NCI-H2196 (cell line): Measurements from ENCODE around the gene ACTR2.
"Not testable (repeated sequence)": the region's sequence is repeated elsewhere in the genome, so short reads cannot be mapped to it uniquely, and the experiment has no call there.

Experiments
- DNase-seq: peaks from one replicate; lab custom pipeline; 2025; ENCODE audit not compliant: unreplicated experiment; lab: John Stamatoyannopoulos, UW

ACTR2 gene

DNA sequence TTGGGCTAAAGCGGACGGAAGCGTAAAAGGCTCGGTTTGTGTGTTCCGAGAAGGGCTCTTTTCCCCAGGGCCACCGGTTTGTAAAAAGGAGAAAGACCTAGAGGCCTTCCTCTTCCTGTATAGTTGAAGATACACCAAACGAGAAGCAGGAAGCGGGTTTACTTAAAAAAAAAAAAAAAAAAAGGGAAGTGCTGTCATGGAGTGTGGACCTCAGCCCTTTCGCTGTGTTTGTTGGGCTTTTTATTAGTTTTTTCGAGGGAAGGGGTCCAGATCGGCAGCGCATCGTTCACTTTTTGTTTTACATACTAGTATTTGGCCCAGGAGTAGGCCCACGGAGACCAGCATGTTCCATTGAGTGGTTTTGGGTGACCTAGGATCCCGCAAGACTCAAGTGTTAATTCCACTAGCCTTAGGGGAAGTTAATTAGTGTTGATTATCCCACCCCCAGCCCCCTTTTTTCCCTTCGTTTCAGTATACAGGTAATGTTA is 676 bp downstream of the ACTR2 start:
- DNase-seq = no peak

DNA sequence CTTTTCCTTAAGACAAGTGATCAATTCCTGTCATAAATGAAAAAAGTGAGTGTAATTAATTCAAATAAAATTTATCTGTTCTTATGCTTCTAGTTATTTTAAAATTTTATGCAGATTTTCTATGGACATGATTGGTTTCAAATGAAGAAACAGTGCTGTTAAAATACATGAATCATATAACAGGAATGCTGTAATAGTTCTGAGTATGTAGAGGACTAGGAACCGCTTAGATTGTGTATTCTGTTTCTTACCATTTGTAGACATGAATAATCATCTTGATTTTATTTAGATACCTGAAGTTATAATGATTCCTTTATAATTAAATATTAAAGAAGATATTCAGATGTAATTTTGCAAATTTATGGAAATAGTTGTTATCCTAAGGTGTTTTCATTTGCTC is 3.5 kb downstream of the ACTR2 start:
- no peak for DNase-seq

DNA sequence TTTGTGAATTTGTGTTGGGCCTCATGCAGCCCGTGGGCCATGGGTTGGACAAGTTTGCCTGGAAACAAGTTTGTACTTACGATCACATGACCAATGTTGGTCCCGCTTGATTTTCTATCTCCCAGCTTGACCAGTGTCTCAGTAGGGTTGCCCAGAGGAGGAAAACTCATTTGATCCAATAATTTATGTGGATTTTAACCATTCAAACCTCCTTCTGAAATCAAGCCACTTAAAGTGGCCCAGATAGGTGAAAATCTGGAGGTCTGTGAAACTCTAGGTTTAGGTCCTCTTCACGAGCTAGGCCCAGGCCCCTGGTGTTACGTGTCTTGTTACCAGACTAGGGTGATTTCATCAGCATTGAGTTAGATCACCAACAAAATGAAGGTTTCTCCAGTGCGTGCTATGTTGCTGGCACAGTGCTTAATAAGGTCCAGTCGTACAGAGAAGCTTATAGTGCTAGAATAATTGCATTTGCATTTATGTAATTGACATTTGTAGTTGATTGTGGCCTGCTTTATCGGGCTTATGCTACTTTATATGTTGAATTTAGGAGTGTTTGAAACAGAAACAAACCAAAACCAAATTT is 4.4 kb downstream of the ACTR2 start:
- no peak for DNase-seq

DNA sequence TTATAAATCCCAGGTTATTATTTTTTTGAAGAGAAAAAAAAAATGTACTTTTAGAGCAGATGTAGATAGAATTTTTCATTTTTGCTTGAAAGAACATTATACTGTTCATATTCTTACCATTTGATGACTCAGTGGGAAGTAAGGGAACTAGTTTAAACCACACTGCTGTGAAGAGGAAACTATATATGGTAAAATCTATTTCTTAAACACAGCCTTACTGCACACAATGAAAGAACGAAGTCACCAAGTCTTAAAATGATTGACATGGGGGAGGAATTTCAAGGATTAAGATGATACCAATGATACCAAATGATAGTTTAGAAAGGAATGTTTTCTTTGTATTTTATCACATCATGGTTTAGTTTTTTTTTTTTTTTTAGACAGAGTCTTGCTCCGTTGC is 5.0 kb downstream of the ACTR2 start:
- no peak for DNase-seq

DNA sequence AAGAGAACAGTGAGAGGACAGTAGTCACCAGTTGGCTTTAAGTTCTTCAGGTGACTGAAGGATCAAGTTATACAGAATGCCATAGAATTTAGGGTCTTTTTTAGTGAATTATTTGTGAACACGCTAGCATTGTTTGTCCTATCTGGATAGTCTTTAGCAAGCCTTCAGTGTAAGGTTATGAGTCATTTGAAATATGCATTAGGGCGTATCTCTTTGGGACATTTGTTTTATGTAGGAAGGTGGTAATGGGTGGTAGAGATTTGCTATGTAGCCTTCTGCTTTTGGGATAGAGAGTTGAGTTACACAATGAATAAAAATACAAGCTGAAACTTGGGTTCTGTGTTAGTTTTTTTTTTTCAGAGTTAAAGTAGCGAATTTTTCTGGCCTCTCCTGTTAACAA is 13.0 kb downstream of the ACTR2 start:
- DNase-seq = no peak

DNA sequence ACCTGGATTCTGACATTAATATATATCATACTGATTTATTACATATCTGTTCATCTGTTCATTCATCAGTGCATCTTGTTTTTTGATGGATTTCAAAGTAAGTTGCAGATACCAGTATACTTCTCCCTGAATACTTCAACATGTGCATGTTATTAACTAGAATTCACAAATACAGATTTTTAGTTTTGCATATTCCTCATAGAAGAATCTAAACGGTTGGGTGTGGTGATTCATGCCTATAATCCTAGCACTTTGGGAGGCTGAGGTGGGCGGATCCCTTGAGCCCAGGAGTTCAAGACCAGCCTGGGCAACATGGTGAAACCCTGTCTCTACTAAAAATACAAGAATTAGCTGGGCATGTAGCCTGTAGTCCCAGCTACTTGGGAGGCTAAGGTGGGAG is 16.8 kb downstream of the ACTR2 start:
- not testable (repeated sequence) for DNase-seq

DNA sequence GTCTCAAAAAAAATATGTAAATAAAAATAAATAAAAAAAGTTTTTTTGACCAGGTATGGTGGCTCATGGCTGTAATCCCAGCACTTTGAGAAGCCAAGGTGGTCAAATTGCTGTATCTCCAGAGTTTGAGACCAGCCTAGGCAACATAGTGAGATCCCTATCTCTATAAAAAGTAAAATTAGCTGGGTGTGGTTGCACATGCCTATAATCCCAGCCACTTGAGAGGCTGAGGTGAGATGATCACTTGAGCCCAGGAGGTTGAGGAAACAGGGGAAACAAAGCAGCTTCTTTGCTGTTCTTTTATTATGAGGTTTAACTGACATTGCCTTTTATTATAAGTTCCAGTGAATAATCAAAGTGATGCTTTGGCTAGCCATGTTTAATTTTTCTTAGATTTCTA is 25.0 kb downstream of the ACTR2 start:
- DNase-seq = no peak

DNA sequence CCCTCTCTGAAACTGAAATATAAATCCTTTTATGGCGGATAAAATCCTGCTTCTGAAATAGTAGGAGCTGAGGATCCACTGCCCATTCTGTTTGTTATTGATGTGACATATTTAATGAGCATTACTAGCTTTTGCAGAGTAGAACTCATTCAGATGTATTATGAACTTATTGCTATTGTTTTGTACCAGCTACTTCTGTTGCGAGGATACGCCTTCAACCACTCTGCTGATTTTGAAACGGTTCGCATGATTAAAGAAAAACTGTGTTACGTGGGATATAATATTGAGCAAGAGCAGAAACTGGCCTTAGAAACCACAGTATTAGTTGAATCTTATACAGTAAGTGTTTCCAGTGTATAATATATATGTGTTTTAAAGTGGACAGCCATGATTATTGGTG is 27.7 kb downstream of the ACTR2 start:
- DNase-seq = no peak

DNA sequence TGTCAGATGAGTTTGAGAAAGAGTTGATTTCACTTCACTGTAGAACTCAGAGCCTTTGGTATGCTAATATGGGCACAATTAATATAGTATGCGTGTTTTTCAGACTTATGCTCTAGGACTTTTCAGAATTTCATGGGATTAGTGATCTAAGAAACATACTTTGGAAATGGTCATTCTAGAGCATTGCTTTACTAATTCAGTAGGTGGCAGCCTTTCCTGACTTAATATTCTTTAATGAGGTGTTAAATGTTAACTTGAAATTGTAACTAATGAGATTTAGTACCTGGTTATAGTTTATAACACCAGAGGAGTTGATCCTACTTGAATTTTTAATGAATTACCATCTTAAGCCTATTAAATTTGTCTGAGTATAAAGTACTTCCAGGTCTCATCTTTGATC is 28.4 kb downstream of the ACTR2 start:
- DNase-seq = no peak

DNA sequence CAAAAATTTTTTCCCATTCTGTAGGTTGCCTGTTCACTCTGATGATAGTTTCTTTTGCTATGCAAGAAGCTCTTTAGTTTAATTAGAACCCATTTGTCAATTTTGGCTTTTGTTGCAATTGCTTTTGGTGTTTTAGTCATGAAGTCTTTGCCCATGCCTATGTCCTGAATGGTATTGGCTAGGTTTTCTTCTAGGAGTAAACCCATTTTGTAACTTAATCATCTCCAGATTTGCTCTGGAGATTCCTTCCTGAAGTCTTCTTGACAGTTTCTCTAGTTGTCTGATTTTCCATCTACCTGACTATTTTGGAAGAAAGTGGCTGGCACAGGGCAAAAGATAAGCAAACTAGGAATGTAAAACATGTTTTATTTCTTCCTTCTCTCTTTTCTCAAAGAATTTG is 30.2 kb downstream of the ACTR2 start:
- DNase-seq = not testable (repeated sequence)

DNA sequence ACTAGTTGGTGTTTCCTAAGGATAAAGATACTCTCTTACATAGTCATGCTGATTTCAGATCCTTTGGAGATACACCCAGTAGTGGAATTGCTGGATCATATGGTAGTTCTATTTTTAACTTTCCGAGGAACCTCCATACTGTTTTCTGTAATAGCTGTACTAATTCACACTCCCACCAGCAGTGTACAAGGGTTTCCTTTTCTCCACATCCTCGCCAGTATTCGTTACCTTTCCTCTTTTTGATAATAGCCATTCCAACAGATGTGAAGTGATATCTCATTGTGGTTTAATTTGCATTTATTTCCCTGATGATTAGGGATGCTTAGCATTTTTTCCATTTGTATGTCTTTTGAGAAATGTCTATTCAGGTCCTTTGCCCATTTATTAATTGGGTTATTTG is 34.0 kb downstream of the ACTR2 start:
- DNase-seq = no peak

DNA sequence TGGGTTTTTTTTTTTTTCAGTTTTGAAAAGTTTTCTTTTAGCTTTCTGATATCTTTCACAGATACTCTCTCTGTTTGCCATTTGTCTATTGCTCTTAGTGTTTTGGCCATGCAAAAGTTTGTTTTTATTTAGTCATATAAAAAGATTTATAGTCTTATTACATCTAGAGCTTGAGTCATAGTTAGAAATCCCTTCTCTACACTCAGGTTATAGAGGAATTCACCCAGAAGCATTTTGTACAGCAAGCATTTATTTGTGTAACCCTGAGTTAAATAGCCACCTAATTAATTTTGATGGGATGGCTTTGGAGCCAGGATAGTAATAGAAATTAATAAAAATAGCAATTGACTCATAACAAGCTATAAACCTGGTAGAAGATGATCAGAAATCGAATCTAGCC is 35.6 kb downstream of the ACTR2 start:
- no peak for DNase-seq

DNA sequence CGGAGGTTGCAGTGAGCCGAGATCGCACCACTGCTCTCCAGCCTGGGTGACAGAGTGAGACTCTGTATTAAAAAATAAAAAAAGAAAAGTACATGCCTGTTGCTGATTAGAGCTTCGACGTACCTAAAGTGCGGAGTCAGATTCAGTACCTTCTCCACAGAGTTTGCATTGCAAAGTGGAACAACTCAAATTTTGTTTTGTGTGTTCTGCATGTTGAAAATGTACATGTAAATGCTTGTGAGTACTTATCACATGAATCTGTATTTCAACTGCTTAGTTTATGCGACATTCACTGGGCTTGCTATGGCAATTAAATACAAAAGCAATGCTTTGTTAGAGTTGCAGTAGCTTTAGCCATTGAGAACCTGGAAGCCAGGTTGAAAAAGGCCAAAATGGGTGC is 36.4 kb downstream of the ACTR2 start:
- no peak for DNase-seq

DNA sequence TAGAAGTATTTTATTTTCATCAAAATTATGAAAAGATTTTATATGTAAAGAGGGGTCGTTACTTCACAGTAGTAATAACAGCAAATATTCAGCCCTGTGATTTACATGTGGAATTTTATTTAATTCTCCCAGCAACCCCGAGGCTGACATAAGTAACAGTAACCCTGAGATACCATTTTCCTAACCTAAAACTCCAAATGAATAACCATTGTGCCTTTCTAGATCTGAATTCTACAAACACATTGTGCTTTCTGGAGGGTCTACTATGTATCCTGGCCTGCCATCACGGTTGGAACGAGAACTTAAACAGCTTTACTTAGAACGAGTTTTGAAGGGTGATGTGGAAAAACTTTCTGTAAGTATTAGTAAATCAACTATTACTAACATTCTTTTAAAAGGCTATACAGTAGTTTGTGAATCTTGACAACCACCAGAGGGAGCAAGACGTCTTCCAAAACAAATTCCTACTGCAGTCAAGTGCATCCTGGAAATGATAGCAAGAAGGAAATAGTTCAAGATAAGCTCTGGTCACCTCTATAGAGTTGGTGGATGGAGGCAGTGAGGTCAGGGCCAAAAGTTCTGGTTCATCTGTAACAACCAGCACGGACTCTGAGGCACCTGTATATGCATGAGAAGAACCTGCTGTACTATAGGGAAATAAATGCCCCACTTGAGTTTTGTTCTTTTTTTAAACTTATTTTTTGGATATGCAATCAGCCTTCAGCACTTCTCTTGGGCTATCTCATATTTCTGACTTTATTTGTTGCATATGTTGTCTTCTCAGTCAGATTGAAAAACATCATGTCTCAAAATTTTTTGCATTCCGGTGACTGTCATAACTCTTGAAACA is 37.4 kb downstream of the ACTR2 start:
- DNase-seq = peak; percentile 47

DNA sequence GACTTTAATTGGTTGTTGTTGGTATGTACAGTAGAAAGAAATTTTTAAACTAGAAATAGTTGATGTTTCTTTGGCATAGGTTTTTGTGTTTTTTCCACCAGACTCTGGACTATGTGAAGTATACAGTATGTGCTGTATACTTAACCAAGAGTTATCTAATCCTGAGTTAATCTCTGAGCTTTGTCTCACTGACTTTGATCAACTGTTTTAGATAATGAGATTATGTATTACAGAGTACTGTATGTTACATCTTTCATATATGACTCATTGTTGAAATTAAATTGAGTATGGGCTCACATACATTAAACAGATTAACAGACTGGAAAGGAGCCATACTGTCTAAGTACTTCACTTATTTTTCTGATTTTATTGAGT is 38.0 kb downstream of the ACTR2 start:
- DNase-seq = no peak

DNA sequence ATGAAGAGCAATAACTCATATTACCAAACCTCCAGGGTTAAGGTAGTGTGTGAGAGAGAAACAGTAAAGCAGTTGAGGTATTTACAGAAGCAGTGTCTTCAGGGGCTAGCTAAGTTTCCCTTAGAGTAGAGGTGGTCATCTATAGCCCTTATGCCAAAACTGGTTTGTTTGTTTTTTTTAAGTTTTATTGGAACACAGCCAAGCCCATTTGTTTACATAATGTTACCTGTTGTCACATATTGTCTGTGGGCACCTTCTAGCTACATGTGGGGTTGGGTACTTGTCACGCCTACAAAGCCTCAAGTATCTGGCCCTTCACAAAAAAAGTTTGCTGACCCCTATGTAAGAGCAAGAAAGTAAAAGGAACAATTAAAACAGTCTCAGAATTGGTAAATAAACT is 39.4 kb downstream of the ACTR2 start:
- no peak for DNase-seq

DNA sequence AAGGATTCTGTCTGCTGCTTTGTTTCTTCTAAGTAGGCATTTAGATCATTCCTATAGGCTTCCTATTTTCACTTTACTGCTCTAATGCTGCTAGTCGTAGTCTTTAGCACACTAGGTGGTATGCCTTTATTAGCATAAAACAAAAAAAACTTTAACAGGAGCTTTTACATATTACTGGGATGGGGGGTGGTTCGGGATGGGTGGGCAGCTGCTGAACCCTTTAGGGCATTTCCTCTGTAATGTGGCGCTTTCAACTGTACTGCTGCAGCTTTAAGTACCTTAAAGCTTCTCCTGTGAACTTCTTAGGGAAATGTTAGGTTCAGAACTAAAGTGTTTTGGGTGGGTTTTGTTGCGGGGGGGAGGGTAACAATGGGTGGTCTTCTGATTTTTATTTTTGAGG is 41.3 kb downstream of the ACTR2 start:
- DNase-seq = no peak

DNA sequence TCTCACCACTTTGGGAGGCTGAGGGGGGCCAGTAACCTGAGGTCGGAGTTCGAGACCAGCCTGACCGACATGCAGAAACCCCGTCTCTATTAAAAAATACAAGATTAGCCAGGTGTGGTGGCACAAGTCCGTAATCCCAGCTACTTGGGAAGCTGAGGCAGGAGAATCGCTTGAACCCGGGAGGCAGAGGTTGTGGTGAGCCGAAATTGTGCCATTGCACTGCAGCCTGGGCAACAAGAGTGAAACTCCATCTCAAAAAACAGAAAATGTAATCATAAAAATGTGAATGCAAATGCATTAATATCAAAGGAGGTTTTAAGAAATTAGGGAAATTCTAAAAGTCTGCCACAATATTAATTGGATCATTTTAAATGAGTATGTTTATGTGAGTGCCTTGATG is 45.7 kb downstream of the ACTR2 start:
- DNase-seq = no peak

DNA sequence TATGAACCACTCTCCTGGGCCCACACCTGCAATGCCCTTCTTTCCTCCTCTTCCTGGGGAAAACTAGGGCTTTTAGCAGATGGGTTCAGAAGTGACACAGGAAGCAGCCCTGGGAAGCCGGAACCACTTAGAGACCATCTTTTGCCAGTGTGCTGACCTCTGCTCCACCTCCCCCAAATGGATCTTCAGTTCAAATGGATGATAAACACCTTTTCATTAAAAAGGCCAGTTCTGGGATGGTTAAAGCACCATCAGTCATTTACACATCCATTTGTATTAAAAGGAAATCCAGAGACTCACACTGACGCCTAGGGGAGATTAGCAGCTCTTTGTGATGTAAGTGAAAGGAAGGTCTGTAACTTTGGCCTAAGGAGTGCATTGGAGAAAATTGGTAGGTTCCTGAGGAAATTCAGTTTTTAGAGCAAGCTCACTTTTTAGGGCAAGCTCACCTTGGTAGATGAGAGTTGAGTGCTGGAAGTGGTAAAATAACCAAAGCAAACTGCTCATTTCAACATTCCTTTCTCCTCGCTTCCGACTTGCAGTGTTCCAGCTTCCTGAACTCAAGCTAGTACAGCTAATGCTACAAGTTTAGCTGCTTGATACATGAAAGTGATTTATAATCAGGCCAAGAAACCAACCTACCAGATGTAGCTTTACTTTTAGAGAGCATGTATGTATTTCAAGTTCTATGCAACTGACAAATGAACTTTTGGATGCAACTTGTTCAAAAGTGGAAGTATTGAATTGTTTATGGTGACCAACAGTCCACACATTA is 47.7 kb downstream of the ACTR2 start:
- no peak for DNase-seq

DNA sequence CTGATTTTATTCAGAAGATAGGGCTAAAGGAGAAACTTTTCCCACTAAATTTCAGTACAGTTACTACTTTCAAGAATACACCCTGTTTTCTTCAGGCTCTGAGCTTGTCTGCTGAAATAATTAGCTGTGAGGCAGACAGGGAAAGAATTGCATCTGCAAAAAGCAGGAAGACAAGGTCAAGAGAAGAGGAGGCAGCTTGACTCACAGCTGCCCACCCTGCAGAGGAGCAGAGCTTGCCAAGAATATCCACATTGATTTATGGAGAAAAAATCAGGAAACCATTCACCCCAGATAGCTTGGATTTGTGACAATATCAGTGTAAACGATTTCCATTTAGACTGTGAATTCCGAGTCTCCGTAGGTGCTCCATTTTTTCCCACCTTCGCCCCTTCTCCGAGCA is 49.0 kb downstream of the ACTR2 start:
- no peak for DNase-seq

DNA sequence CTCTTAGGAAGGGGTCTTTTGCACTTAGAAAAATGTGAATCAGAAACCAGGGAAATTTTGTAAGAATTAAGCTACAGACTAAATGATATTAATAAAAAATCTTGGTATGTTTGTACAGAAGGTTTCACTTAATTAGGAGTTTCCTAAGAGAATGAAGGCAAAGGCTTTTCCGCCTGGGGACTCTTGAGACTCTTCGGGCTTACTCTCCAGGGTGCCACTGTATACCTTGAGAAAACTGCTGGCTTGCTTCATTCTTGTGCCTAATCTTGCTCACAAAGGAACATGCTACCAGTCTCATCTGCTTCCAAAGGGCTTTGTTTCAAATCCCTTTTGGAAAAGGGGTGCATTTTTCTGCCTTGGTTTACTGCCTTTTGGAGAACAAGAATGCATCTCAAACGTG is 49.5 kb downstream of the ACTR2 start:
- no peak for DNase-seq
